GM21360 (cell line): ENCODE measurements around the gene USF2.

Experiments used
- ATAC-seq: cut with Tn5 transposase; IDR thresholded peaks from one replicate; pipeline ENCODE4 v1.9.1; 2021; ENCODE audit warnings: mild to moderate bottlenecking, moderate library complexity; ENCODE audit not compliant: unreplicated experiment

USF2 gene

GRCh38 chr19:35265126-35265899 lies 3.4 kb upstream of the USF2 start:
- ATAC-seq: no peak

GRCh38 chr19:35265900-35266519 lies 2.8 kb upstream of the USF2 start:
- no peak for ATAC-seq

- ATAC-seq: no peak
Measured at GRCh38 chr19:35266520-35267352, 2.0 kb upstream of the USF2 start.

GRCh38 chr19:35267353-35267817 lies 1.4 kb upstream of the USF2 start:
- ATAC-seq: no peak

GRCh38 chr19:35267818-35268535 lies 785 bp upstream of the USF2 start:
- ATAC-seq: peak; percentile 35

GRCh38 chr19:35269438-35270117 lies 816 bp downstream of the USF2 start:
- peak; percentile 51 for ATAC-seq

- ATAC-seq: no peak
Measured at GRCh38 chr19:35270381-35270811, 1.6 kb downstream of the USF2 start.

- ATAC-seq: no peak
Measured at GRCh38 chr19:35271546-35271945, 2.8 kb downstream of the USF2 start.

- no peak for ATAC-seq
Measured at GRCh38 chr19:35272122-35272719, 3.5 kb downstream of the USF2 start.

GRCh38 chr19:35272954-35273649 lies 4.3 kb downstream of the USF2 start:
- no peak for ATAC-seq

GRCh38 chr19:35273686-35274259 lies 5.0 kb downstream of the USF2 start:
- no peak for ATAC-seq

GRCh38 chr19:35274323-35274722 lies 5.6 kb downstream of the USF2 start:
- no peak for ATAC-seq

GRCh38 chr19:35276706-35277281 lies 8.0 kb downstream of the USF2 start:
- no peak for ATAC-seq

- no peak for ATAC-seq
Measured at GRCh38 chr19:35278578-35279284, 10.0 kb downstream of the USF2 start.

- ATAC-seq: no peak
Measured at GRCh38 chr19:35279374-35279773, 10.6 kb downstream of the USF2 start.

- no peak for ATAC-seq
Measured at GRCh38 chr19:35279985-35280821, 11.4 kb downstream of the USF2 start.

- no peak for ATAC-seq
Measured at GRCh38 chr19:35281303-35281702, 12.5 kb downstream of the USF2 start.
